Astrocyte (in vitro differentiated cells and primary cell): Measurements from ENCODE around the gene PRSS22. TPM values are rescaled to one million over a fixed set of nuclear protein-coding genes. Genes with fewer than 3 reads are reported as not detected.
A peak's percentile ranks its signal among the peaks of the same experiment; 100 is the strongest.

Experiments used
- DNase-seq: peaks from one replicate; pipeline ENCODE4 v3.0.0-alpha.2; 2010; ENCODE audit warnings: low read depth
- FAIRE-seq: peaks from 2 replicates; lab custom pipeline; 2011; peaks lifted over from hg19 to GRCh38; lab: Jason Lieb, UNC
- H2AFZ ChIP-seq: 2 replicates; pipeline ENCODE4 v1.6.0; 2012; ENCODE audit warnings: low read depth, low read length, inconsistent platforms
- H3K27ac ChIP-seq: 2 replicates; pipeline ENCODE4 v1.5.1; 2011; ENCODE audit warnings: low read depth, low read length, inconsistent platforms
- H3K27me3 ChIP-seq: 2 replicates; pipeline ENCODE4 v1.6.0; 2011; ENCODE audit warnings: low read length, inconsistent platforms; ENCODE audit not compliant: insufficient read depth
- H3K36me3 ChIP-seq: 2 replicates; pipeline ENCODE4 v1.5.1; 2011; ENCODE audit warnings: low read length, inconsistent platforms; ENCODE audit not compliant: insufficient read depth
- H3K4me1 ChIP-seq: 2 replicates; pipeline ENCODE4 v1.5.1; 2011; ENCODE audit warnings: low read length, inconsistent platforms; ENCODE audit not compliant: insufficient read depth
- H3K4me2 ChIP-seq: 2 replicates; pipeline ENCODE4 v1.6.0; 2012; ENCODE audit warnings: low read length, inconsistent platforms
- H3K4me3 ChIP-seq: 2 replicates; pipeline ENCODE4 v1.5.1; 2011; ENCODE audit warnings: low read depth, mild to moderate bottlenecking, low read length, inconsistent platforms; ENCODE audit not compliant: insufficient read depth
- H3K79me2 ChIP-seq: 2 replicates; pipeline ENCODE4 v1.6.0; 2012; ENCODE audit warnings: mild to moderate bottlenecking, low read length, inconsistent platforms; ENCODE audit not compliant: insufficient read depth
- H3K9ac ChIP-seq: 2 replicates; pipeline ENCODE4 v1.6.0; 2012; ENCODE audit warnings: mild to moderate bottlenecking, low read length, inconsistent platforms
- H3K9me3 ChIP-seq: 2 replicates; pipeline ENCODE4 v1.5.1; 2012; ENCODE audit warnings: low read depth, mild to moderate bottlenecking, low read length, inconsistent platforms; ENCODE audit not compliant: insufficient read depth
- H4K20me1 ChIP-seq: 2 replicates; pipeline ENCODE4 v1.6.0; 2012; ENCODE audit warnings: low read length, inconsistent platforms; ENCODE audit not compliant: insufficient read depth
- H3K27ac Mint-ChIP-seq: one replicate; pipeline ENCODE4 v1.8.0; 2021; ENCODE audit warnings: mild to moderate bottlenecking, mixed read lengths; ENCODE audit not compliant: unreplicated experiment
- H3K27me3 Mint-ChIP-seq: one replicate; pipeline ENCODE4 v1.8.0; 2021; ENCODE audit warnings: low read depth, mixed read lengths; ENCODE audit not compliant: unreplicated experiment
- H3K36me3 Mint-ChIP-seq: one replicate; pipeline ENCODE4 v1.8.0; 2021; ENCODE audit warnings: low read depth, mixed read lengths; ENCODE audit not compliant: unreplicated experiment
- H3K4me1 Mint-ChIP-seq: one replicate; pipeline ENCODE4 v1.8.0; 2021; ENCODE audit warnings: low read depth, mixed read lengths; ENCODE audit not compliant: unreplicated experiment
- H3K4me3 Mint-ChIP-seq: one replicate; pipeline ENCODE4 v1.8.0; 2021; ENCODE audit warnings: mild to moderate bottlenecking, moderate library complexity, mixed read lengths; ENCODE audit not compliant: unreplicated experiment
- H3K9me3 Mint-ChIP-seq: one replicate; pipeline ENCODE4 v1.8.0; 2021; ENCODE audit warnings: mild to moderate bottlenecking, mixed read lengths; ENCODE audit not compliant: unreplicated experiment
- CTCF ChIP-seq: IDR thresholded peaks from 2 replicates; pipeline ENCODE4 v1.5.1; 2011; ENCODE audit warnings: low read depth, mild to moderate bottlenecking, inconsistent platforms, low read length, moderate library complexity; ENCODE audit not compliant: insufficient read depth
- EZH2 ChIP-seq: IDR thresholded peaks from 2 replicates; pipeline ENCODE4 v1.6.1; 2012; ENCODE audit warnings: mild to moderate bottlenecking, low read length, inconsistent platforms; ENCODE audit not compliant: insufficient read depth
- total RNA-seq: library from RNA; stranded (reverse); gene quantifications from 2 replicates; pipeline ENCODE4 v1.2.1, GENCODE V29; 2021

The PRSS22 gene
- total RNA-seq, 1 donor from 2014 or later = 1.5 TPM

DNA sequence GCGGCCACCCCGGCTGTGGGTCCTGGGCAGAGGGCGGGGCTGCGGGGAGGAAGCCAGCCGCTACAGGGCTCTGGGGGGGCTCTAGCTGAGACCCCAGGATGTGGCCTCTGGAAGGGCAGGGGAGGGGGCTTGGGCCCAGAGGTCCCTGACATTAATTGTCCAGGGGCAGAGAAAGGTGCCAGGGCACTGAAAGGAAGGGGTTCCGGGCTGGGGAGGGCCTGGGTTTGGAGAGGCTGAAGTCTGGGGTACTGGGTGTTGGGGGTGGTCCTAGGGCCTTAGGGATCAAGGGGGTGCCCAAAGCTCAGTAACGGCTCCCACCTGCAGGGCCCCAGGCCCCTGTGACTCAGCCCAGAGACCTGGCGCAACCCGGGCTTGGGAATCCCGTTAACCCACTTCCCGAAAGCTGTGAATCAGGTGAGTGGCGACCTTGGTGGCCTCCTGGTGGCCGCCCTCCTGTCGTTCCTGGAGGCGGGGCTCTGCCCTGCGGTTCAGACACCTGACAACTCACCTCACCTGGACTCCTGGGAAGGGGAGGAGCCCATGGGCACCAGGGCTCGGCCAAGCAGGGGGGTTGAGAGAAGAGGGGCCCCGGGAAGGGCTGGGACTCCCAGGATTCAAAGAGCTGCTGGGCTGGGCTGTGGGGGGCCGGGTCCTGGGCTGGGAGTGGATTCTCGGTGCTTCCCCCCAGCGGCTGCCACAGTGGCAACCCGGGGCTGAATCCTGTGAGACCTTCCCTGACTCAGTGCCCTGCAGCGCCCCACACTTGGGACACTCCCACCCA is 465 bp upstream of the PRSS22 start:
- H3K36me3 ChIP-seq = no peaks in the 10 kb centered on the region
- H4K20me1 ChIP-seq = no peaks in the 10 kb centered on the region
- Mint-ChIP-seq H3K4me3 (no peak overlapping the region), H3K36me3 (no peaks in the 10 kb centered on the region), H3K27ac (no peak overlapping the region), H3K9me3 (peaks cover 9% of the 10 kb centered on the region), H3K27me3 (peaks cover 8% of the 10 kb centered on the region), H3K4me1 (peaks cover 2% of the 10 kb centered on the region)
- peak overlapping the region; percentile 75 for H3K4me2 ChIP-seq
- H3K4me3 ChIP-seq = no peak overlapping the region
- H3K9ac ChIP-seq = no peak overlapping the region
- TF ChIP-seq EZH2 (no peak), CTCF (no peak)
- peaks cover 5% of the 10 kb centered on the region for H3K4me1 ChIP-seq
- no peak overlapping the region for H2AFZ ChIP-seq
- no peaks in the 10 kb centered on the region for H3K27me3 ChIP-seq
- H3K9me3 ChIP-seq = peaks cover 8% of the 10 kb centered on the region
- no peak overlapping the region for H3K27ac ChIP-seq
- H3K79me2 ChIP-seq = no peaks in the 10 kb centered on the region
- DNase-seq = no peak
- FAIRE-seq = no peak

- H3K4me2 ChIP-seq = no peak overlapping the region
- Mint-ChIP-seq H3K4me1 (peaks cover 2% of the 10 kb centered on the region), H3K4me3 (no peak overlapping the region), H3K27me3 (peaks cover 8% of the 10 kb centered on the region), H3K36me3 (no peaks in the 10 kb centered on the region), H3K9me3 (peaks cover 9% of the 10 kb centered on the region), H3K27ac (no peak overlapping the region)
- no peak overlapping the region for H3K4me3 ChIP-seq
- no peaks in the 10 kb centered on the region for H4K20me1 ChIP-seq
- TF ChIP-seq EZH2 (no peak), CTCF (no peak)
- no peak for DNase-seq
- peaks cover 8% of the 10 kb centered on the region for H3K9me3 ChIP-seq
- no peaks in the 10 kb centered on the region for H3K36me3 ChIP-seq
- H3K27ac ChIP-seq = no peak overlapping the region
- peaks cover 5% of the 10 kb centered on the region for H3K4me1 ChIP-seq
- no peaks in the 10 kb centered on the region for H3K27me3 ChIP-seq
- H2AFZ ChIP-seq = no peak overlapping the region
- FAIRE-seq = no peak
- H3K9ac ChIP-seq = no peak overlapping the region
- H3K79me2 ChIP-seq = no peaks in the 10 kb centered on the region
Measured at GRCh38 chr16:2856686-2857450, 1.1 kb downstream of the PRSS22 start.
